Heart left ventricle (tissue), 13 donors: Measurements from ENCODE around the gene GIGYF1.

Experiments
- POLR2A ChIP-seq, 2 donors: fragments of 450-650 bp; IDR thresholded peaks; one replicate each; pipeline ENCODE4 v1.6.1; 2017; ENCODE audit warnings: antibody characterized with exemption in 2 of 2, mild to moderate bottlenecking in 2 of 2, moderate library complexity in 2 of 2
- TF ChIP-seq, protein P1 (sequence below), 12 donors: fragments of 200-600 bp; sonication (generic) in 4 of 12; IDR thresholded peaks; one replicate each; pipeline versions ENCODE4 v1.5.0 to v1.8.0; 2018 to 2022; ENCODE audit warnings: antibody characterized with exemption in 12 of 12, mild to moderate bottlenecking in 5 of 12
- donor health status: ischemic (EF 13 %, LVEDD 7.1; RV severe dilation, severe dysfunction).
- donor health status: DM: no; HTN: yes; CAD: no.
- donor health status: DM: no; HTN: no; CAD: no.
- donor health status: ischemic (EF 25% LVEDD 6.9; RV normal size, moderate dysfunction).
- donor health status: ischemic (EF 25% LVEDD 5.7; RV mildly dilated, moderate dysfunction).
- donor health status: ischemic (EF 35%, LVEDD 5.7; RV mildly dilated, moderate dysfunction).
- donor health status: nonischemic (EF 11% LVEDD 7.7; RV severe dilation, severe dysfunction).
- donor health status: DM: yes; HTN: yes; CAD: no.
- donor health status: PGD.
- donor health status: ischemic (EF 29% LVEDD 5.4; RV normal size, mild dysfunction).
- donor health status: nonischemic (EF 23%, LVEDD 6.1; RV moderate dilation, normal function).

DNA sequence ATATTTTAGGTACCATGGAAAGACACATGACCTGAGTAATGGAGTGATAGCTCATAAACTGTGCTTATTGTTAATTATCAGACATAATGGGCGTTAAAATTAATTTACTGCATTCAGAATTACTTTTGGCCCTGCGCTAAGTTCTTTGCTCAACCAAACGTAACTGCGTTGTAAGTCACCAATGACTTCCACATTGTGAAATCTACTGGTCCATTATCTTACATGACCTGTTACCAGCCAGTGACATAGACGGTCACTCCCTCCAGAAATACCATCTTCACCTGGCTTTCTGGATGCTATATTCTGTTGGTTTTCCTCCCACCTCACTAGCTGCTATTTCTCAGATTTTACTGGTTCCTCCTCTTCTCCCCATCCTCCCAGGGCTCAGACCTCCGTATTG lies 5.0 kb upstream of the GIGYF1 start:
- TF ChIP-seq, protein P1, sequence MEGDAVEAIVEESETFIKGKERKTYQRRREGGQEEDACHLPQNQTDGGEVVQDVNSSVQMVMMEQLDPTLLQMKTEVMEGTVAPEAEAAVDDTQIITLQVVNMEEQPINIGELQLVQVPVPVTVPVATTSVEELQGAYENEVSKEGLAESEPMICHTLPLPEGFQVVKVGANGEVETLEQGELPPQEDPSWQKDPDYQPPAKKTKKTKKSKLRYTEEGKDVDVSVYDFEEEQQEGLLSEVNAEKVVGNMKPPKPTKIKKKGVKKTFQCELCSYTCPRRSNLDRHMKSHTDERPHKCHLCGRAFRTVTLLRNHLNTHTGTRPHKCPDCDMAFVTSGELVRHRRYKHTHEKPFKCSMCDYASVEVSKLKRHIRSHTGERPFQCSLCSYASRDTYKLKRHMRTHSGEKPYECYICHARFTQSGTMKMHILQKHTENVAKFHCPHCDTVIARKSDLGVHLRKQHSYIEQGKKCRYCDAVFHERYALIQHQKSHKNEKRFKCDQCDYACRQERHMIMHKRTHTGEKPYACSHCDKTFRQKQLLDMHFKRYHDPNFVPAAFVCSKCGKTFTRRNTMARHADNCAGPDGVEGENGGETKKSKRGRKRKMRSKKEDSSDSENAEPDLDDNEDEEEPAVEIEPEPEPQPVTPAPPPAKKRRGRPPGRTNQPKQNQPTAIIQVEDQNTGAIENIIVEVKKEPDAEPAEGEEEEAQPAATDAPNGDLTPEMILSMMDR (IDR thresholded peaks at IDR 0.05): no peak
- no peak for TF ChIP-seq POLR2A (IDR thresholded peaks at IDR 0.05)
